Measurements from ENCODE around the gene TMEM256. TPM values are rescaled to one million over a fixed set of nuclear protein-coding genes. Genes with fewer than 3 reads are reported as not detected.

TMEM256 gene
- polyA plus RNA-seq, 3 donors = 39.2 to 81.4 (median 72.6) TPM

- H2AFZ ChIP-seq (ENCODE audit: insufficient read depth, low read depth, low read length, poor library complexity, severe bottlenecking) = peak overlapping the region; percentile 76
- H3K27me3 ChIP-seq (ENCODE audit: control insufficient read depth in 2 of 2, insufficient read depth in 2 of 2, low read length in 2 of 2) = peaks cover 37 to 79% of the 10 kb centered on the region in 2 donors
- peaks cover 0 to 9% of the 10 kb centered on the region in 2 donors for H3K9me3 ChIP-seq (replicated peaks in 1 of 2; ENCODE audit: control insufficient read depth in 1 of 2, insufficient read depth in 1 of 2, low read length in 2 of 2)
- peak overlapping the region; percentile 80 for H3K4me2 ChIP-seq (replicated peaks; ENCODE audit: extremely low read depth, low read length, poor library complexity, severe bottlenecking)
- WGBS (ENCODE audit: insufficient coverage) = 5% methylated on average over 10 of the region's 16 CpGs
- DNase-seq = no peak
- H3K36me3 ChIP-seq (replicated peaks in 1 of 2; ENCODE audit: control insufficient read depth in 1 of 2, insufficient read depth in 2 of 2, low read length in 2 of 2) = no peaks in the 10 kb centered on the region
- Mint-ChIP-seq H3K27ac (peak overlapping the region in 2 of 7 donors; percentile 30 to 66), H3K9me3 (peaks cover 0 to 15% (median 5%) of the 10 kb centered on the region in 7 donors), H3K4me3 (peak overlapping the region; percentile 78 to 94), H3K27me3 (ENCODE audit: low read depth in 3 of 3) (peaks cover 74 to 89% (median 85%) of the 10 kb centered on the region in 3 donors), H3K36me3 (peaks cover 10 to 13% of the 10 kb centered on the region in 2 donors), H3K4me1 (peaks cover 23% of the 10 kb centered on the region)
- intact Hi-C loops (cut with micrococcal nuclease) = no loop called here
- no peaks in the 10 kb centered on the region for H3K79me2 ChIP-seq (ENCODE audit: insufficient read depth, low read length)
- H3K4me1 ChIP-seq (ENCODE audit: control insufficient read depth in 1 of 2, insufficient read depth in 2 of 2, low read length in 2 of 2) = peaks cover 19 to 21% of the 10 kb centered on the region in 2 donors
- H3K4me3 ChIP-seq (replicated peaks in 1 of 3; ENCODE audit: low read depth in 2 of 3, low read length in 3 of 3) = peak overlapping the region; percentile 9 to 72 (median 44)
- no peaks in the 10 kb centered on the region for H4K20me1 ChIP-seq (ENCODE audit: insufficient read depth, low read length)
- H3K27ac ChIP-seq (ENCODE audit: low read depth in 1 of 2, low read length in 2 of 2) = no peak overlapping the region
- H3K9ac ChIP-seq (ENCODE audit: insufficient read depth, low read length, poor library complexity, severe bottlenecking) = no peak overlapping the region
- no peak for TF ChIP-seq CTCF (IDR thresholded peaks at IDR 0.05)
Measured at GRCh38 chr17:7445619-7445968, 41.7 kb upstream of the TMEM256 start.

DNA sequence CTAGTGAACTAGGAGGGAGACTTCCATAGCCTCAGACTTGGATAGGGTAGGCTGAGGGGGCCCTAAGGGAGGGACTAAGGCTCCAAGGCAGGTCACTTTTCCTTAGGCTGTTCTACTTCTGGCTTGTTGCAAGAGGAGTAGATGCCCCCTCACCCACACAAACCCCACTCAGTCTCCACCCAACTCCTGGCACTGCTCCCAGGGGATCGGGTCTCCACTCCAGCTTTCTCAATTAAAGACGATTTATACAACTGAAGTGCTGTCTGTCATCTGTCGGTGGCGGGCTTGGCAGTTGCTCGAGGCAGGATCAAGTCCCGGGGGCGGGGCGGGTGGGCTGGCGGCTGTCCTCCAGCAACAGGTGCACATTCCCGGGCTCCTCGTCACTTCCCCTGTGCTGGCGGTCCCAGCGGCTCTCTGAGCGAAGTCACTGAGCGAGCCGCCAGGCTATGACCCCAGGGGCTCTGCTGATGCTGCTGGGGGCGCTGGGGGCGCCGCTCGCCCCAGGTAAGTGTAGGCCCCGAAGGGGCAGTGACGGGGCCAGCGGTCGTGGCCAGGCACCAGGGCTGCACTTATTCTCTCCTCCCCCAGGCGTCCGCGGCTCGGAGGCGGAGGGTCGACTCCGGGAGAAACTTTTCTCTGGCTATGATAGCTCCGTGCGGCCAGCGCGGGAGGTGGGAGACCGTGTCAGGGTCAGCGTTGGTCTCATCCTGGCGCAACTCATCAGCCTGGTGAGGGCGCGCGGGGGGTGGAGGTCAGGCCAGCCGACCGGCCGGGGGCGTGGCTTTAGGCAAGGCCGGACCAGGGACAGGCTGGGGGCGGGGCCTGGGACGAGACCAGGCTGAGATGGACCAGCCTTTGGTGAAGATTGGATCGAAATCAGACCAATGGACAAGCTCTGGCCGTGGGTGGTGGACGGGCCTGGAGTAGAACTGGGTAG, 41.1 kb upstream of the TMEM256 start, which contains the start of gene CHRNB1:
TSS of gene CHRNB1 (plus strand) at position 380 of the 937 bp plus-strand sequence. CDS start at position 447, 67 bp downstream.
- H3K27ac Mint-ChIP-seq = peak within 1 kb of the TSS in 3 of 7 donors; percentile 30 to 66 (median 58)
- no peak within 1 kb of the TSS for H3K27ac ChIP-seq (ENCODE audit: low read depth in 1 of 2, low read length in 2 of 2)
- peak within 1 kb of the TSS; percentile 78 to 94 for H3K4me3 Mint-ChIP-seq
- H3K4me1 ChIP-seq (ENCODE audit: control insufficient read depth in 1 of 2, insufficient read depth in 2 of 2, low read length in 2 of 2) = peaks cover 25 to 27% of the 10 kb centered on the region in 2 donors
- no peaks in the 10 kb centered on the region for H4K20me1 ChIP-seq (ENCODE audit: insufficient read depth, low read length)
- TF ChIP-seq CTCF (IDR thresholded peaks at IDR 0.05) = no peak
- H3K4me2 ChIP-seq (replicated peaks; ENCODE audit: extremely low read depth, low read length, poor library complexity, severe bottlenecking) = peak within 1 kb of the TSS; percentile 80
- H3K9me3 ChIP-seq (replicated peaks in 1 of 2; ENCODE audit: control insufficient read depth in 1 of 2, insufficient read depth in 1 of 2, low read length in 2 of 2) = peaks cover 0 to 15% of the 10 kb centered on the region in 2 donors
- peak within 1 kb of the TSS; percentile 9 to 72 (median 44) for H3K4me3 ChIP-seq (replicated peaks in 1 of 3; ENCODE audit: low read depth in 2 of 3, low read length in 3 of 3)
- peaks cover 80 to 94% (median 92%) of the 10 kb centered on the region in 3 donors for H3K27me3 Mint-ChIP-seq (ENCODE audit: low read depth in 3 of 3)
- peaks cover 10 to 13% of the 10 kb centered on the region in 2 donors for H3K36me3 Mint-ChIP-seq
- peaks cover 43 to 86% of the 10 kb centered on the region in 2 donors for H3K27me3 ChIP-seq (ENCODE audit: control insufficient read depth in 2 of 2, insufficient read depth in 2 of 2, low read length in 2 of 2)
- H3K79me2 ChIP-seq (ENCODE audit: insufficient read depth, low read length) = no peaks in the 10 kb centered on the region
- H2AFZ ChIP-seq (ENCODE audit: insufficient read depth, low read depth, low read length, poor library complexity, severe bottlenecking) = peak within 1 kb of the TSS; percentile 76
- no peaks in the 10 kb centered on the region for H3K36me3 ChIP-seq (replicated peaks in 1 of 2; ENCODE audit: control insufficient read depth in 1 of 2, insufficient read depth in 2 of 2, low read length in 2 of 2)
- intact Hi-C loops (cut with micrococcal nuclease) = no loop called here
- no peak within 1 kb of the TSS for H3K9ac ChIP-seq (ENCODE audit: insufficient read depth, low read length, poor library complexity, severe bottlenecking)
- 2% methylated on average over 50 of the region's 51 CpGs for WGBS (ENCODE audit: insufficient coverage)
- DNase-seq = peak; percentile 66 to 72 (median 68)
- peaks cover 30% of the 10 kb centered on the region for H3K4me1 Mint-ChIP-seq
- H3K9me3 Mint-ChIP-seq = peaks cover 0 to 20% (median 10%) of the 10 kb centered on the region in 7 donors

Measured in CD14-positive monocyte (primary cell).